Activated T-helper 9 cell treated with anti-CD3 and anti-CD28 coated beads, Interleukin-2, amount 50 U/mL, for 16 hours (primary cell): ENCODE results near the gene ANKRD13A.
"Not testable (repeated sequence)": the region's sequence is repeated elsewhere in the genome, so short reads cannot be mapped to it uniquely, and the experiment has no call there.

Source experiments
- DNase-seq: peaks from one replicate; pipeline ENCODE4 v3.0.0-alpha.2; 2020; ENCODE audit warnings: low read depth

Gene ANKRD13A

DNA sequence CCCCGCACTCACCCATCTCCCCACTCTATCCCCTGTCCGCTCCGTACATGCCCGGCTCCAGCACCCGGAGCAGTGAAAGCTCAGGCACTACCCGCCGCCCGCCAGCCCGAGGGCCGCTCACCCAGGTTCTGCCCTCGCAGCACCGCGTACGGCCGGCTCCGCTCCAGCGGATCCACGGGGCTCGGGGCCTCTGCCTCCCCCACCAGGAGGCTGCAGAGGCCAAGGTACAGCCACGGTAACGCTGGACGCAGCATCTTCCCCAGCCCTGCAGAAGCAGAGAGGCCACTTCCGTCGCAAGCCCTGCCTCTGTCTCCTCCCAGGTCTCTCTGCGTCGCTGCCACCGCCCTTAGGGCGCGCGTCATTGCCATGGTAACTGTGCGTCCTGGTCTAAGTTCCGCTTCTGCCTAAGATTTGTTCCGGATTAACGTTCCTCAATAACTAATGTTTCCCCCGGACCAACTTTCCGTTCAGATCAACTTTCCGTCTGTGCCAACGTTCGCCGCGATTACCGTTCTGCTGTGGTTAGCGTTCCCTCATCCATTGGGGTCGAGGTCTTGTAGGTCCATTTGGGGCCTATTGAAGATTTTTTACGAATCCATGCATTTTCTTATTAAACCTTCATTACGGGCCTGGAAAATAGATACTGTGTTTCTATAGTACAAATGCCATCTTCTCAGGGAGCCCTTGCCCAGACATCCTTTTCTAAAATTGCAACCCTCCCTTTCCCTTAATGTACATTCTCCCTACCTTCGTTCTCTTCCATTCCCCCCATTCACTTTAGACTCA lies 49.2 kb downstream of the ANKRD13A start, which contains the start of gene C12orf76:
C12orf76 (minus strand) TSS at position 281 of the 786 bp plus-strand sequence; CDS start at position 254, 27 bp downstream.
- DNase-seq: peak; percentile 81

DNA sequence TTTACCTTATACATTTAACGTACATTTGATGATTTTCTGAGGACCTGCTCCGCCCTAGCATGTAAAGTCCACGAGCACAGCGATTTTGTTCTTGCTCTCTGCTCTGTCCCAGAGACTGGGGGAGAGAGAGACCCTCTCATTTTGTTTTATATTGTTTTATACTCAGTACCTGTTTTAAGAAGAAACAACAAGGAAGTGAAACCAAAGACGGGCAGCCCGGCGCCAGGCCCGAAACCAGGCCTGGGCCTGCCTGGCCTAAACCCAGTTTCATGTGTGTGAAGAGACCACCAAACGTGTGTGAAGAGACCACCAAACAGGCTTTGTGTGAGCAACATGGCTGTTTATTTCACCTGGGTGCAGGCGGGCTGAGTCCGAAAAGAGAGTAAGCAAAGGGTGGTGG lies 49.8 kb downstream of the ANKRD13A start:
- not testable (repeated sequence) for DNase-seq

DNA sequence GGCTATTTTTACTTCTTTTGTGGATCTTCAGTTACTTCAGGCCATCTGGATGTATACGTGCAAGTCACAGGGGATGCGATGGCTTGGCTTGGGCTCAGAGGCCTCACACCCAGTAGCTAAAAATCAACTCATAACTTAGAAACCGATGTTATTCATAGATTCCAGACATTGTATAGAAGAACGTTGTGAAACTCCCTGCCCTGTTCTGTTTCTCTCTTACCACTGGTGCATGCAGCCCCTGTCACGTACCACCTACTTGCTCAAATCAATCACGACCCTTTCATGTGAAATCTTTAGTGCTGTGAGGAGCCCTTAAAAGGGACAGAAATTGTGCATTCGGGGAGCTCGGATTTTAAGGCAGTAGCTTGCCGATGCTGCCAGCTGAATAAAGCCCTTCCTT lies 50.4 kb downstream of the ANKRD13A start:
- not testable (repeated sequence) for DNase-seq

DNA sequence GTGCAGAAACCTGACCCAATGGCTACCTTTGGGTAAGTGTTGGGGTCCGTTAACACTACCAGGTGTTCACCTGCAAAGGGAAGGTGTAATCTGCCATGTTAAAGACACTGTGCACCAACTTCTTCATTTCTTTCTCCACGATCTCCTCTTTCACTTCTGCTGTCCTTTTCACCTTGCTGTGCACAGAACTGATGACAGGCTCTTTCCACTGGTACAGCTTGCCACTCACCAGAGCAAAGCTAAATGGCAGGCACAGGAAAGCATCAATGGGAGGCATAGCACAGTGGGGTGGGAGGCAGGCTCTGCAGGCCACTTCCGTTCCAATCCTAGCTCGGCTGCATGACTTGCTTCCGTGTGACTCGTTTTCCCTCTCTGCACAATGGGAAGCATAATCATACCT lies 51.7 kb downstream of the ANKRD13A start:
- no peak for DNase-seq

DNA sequence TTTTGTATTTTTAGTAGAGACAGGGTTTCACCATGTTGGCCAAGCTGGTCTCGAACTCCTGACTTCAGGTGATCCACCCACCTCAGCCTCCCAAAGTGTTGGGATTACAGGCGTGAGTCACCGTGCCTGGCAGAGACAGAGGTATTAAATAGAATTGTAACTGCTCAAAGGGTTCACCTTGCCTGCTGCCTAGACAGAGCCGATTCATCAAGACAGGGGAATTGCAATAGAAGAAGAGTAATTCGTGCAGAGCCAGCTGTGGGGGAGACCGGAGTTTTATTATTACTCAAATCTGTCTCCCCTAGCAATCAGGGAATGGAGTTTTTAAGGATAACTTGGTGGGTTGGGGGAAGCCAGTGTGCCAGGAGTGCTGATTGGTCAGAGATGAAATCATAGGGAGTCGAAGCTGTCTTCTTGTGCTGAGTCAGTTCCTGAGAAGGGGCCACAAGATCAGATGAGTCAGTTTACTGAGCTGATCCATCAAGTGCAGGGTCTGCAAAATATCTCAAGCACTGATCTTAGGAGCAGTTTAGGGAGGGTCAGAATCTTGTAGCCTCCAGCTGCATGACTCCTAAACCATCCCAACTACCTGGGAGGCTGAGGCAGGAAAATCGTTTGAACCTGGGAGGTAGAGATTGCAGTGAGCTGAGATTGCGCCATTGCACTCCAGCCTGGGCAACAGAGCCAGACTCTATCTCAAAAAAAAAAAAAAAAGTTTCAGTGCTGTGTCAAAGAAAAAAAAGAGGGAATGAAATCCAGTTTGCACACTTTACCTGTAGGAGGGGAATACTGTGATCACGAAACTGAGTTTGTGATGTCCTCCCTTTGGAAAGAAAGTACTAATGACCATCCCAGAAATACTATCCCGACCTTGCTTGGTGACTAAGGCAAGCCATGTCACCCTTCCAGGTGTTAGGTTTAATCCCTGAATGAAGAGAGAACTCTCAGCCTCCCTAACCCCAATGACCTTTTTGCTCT lies 56.4 kb downstream of the ANKRD13A start:
- peak; percentile 13 for DNase-seq

DNA sequence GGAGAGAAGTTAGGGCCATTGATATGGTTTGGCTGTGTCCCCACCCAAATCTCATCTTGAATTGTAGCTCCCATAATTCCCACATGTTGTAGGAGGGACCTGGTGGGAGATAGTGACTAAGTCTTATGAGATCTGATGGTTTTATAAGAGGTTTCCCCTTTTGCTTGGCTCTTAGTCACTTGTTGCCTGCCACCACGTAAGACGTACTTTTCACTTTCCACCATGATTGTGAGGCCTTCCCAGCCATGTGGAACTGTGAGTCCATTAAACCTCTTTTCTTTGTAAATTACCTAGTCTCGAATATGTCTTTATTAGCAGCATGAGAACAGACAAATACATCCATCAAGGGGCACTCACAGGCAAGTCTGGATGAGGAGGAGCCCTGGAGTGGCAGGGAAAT lies 57.4 kb downstream of the ANKRD13A start:
- not testable (repeated sequence) for DNase-seq

DNA sequence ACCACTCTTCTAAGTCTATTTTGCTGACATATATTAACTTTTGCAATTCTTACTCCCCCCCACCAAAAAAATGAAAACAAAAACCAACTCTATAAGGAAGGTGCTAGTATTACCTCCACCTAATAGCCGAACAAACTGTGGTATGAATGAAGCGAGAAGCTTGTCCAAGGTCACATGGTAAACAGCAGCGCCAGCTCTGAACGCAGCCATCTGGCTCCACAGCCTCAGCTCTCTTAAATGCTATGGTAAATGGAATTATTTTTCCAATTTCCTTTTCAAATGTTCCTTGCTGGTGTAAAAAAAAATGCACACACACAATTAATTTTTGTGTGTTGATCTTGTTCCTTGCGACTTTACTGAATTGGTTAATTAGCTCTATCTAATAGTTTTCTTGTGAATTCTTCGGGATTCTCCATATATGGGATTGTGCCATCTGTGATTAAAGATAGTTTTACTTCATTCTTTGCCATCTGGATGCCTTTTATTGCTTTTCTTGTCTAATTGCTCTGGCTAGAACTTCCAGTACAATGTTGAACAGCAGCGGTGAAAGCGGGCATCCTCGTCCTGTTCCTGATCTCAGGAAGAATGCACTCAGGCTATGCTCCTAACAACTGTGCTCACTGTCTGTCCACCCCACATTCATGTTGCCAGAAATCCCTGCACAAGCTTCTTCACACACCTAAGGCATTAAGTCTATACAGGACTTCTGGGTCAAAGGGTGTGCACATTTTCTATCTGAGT lies 59.8 kb downstream of the ANKRD13A start:
- no peak for DNase-seq

DNA sequence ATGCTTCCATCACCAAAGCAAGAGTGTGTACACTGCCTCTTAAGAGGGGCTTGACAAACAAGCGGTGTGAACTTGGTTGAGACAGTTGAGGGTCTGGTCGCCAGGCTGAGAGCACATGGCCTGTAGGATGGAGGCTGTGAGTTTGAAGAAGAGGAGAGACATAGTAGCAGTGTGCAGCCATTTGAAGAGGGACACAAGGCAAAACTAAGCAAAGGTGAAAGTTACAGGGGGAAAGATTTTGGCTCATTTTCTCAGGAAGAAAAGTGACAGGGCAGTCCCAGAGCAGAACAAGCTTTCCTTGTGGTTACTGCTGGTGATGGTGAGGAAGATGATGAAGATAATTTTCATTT lies 60.4 kb downstream of the ANKRD13A start:
- DNase-seq: no peak

DNA sequence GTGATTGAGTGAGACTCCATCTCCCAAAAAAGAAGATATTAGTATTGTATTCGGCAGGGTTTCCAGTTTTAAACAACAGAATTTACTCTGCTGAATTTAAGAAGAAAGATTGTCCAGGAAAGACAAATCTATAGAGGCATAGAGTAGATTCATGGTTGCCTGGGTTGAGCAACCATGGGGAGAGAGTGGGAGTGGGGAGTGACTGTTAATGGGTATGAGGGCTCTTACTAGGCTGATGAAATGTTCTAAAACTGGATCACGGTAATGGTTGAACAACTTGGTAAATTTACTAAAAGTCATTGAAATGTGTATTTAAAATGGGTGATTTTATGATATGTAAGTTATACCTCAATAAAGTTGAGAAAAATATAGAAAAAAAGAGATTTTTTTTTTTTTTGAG lies 63.0 kb downstream of the ANKRD13A start:
- no peak for DNase-seq

DNA sequence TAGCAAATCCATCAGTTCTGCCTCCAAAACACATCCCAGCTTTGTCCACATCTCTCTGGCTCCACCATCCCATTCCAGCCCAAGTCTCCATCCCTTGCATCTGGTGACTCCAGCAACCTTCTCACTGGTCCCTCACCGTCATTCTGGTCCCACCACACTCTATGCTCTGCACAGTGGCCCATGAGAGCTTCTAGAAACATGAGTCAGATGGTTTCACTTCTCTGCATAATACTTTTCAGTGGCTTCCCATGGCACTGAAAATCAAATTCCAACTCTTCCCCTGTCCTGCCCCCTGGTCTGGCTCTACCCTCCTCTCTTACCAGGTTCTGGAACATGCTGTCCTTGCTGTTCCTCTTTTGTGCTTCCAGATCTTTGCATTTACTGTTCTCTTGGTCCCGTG lies 66.3 kb downstream of the ANKRD13A start:
- DNase-seq: no peak

DNA sequence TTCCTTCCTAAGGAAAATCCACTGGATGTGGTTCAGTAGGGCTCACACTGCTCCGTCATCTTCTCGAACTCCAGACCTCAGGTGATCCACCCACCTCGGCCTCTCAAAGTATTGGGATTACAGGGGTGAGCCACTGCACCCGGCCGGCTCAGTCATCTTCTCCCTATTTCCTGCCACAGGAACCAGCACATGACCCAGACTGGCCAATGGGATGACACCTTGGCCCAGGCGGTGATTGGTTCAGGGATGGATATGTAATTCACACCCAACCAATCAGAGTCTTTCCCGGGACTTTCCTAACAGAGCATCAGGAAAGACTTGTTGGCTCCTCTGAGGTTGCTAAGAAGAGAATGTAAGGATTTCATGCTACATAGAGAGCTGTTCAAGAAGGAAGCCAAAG lies 68.3 kb downstream of the ANKRD13A start:
- DNase-seq: no peak

DNA sequence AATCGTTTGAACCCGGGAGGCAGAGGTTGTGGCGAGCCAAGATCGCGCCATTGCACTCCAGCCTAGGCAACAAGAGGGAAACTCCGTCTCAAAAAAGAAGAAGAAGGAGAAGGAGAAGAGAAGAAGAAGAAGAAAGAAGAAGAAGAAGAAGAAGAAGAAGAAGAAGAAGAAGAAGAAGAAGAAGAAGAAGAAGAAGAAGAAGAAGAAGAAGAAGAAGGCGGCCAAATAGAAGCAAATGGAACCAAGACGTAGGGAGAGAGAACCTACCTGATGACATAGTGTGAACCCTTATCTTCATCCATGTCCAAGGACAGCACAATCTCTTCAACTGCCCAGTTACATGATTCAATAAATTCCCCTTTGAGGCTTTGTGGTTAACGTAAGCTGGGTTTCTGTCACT lies 68.9 kb downstream of the ANKRD13A start:
- DNase-seq: not testable (repeated sequence)

DNA sequence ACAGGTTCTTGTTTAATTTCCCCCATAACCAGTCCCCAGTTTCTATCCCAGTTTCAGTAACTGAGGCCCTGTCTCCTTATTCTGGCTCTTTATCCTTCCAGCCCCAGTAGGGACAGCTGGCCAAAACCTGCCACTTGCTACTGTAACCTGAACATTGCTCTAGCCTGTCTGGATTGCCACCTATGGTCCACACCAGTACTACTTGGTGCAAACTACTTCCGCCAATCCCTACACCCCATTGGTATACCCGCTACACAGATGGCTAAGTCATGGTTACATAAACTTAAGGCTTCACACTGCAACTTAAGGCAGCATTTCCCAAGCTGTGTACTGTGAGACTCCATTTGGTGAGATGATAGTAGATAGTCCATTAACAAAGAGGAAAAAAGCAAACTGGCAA lies 69.4 kb downstream of the ANKRD13A start:
- no peak for DNase-seq

DNA sequence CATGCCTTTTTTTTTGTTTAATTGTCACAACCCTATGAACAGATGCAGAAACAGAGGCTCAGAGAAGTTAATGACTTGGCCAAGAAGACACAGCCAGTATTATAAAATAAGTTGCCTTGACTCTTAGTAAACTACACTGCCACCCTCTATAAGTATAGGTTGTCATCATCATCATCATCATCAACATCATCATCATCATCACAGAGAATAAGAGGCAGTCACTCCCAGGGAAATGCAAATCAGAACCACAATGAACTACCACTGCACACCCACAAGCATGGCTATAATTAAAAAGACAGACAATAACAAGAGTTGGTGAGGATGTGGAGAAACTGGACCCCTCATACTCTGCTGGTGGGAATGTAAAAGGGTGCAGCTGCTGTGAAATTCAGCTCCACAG lies 72.3 kb downstream of the ANKRD13A start:
- no peak for DNase-seq

DNA sequence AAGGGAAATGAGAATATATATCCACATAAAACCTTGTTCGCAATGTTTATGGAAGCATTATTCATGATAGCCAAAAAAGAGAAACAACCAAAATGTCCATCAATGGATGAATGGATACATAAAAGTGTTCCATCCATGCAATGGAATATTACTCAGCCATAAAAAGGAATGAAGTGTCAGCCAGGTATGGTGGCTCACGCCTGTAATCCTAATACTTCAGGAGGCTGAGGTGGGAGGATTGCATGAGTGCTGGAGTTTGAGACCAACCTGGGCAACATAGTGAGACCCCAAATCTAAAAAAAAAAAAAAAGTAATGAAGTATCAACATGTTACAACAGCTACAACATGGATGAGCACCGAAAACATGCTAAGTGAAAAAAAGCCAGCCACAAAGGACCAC lies 72.7 kb downstream of the ANKRD13A start:
- no peak for DNase-seq

DNA sequence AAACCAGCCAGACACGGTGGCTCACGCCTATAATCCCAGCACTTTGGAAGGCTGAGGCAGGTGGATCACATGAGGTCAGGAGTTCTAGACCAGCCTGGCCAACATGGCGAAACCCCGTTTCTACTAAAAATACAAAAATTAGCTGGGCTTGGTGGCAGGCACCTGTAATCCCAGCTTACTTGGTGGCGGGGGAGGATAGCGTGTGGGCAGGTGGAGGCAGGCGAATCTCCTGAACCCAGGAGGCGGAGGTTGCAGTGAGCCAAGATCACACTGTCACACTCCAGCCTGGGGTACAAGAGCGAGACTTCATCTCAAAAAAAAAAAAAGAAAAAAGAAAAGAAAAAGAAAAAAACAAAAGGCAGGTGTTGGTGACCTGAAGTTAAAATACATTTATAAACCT lies 73.4 kb downstream of the ANKRD13A start:
- not testable (repeated sequence) for DNase-seq

DNA sequence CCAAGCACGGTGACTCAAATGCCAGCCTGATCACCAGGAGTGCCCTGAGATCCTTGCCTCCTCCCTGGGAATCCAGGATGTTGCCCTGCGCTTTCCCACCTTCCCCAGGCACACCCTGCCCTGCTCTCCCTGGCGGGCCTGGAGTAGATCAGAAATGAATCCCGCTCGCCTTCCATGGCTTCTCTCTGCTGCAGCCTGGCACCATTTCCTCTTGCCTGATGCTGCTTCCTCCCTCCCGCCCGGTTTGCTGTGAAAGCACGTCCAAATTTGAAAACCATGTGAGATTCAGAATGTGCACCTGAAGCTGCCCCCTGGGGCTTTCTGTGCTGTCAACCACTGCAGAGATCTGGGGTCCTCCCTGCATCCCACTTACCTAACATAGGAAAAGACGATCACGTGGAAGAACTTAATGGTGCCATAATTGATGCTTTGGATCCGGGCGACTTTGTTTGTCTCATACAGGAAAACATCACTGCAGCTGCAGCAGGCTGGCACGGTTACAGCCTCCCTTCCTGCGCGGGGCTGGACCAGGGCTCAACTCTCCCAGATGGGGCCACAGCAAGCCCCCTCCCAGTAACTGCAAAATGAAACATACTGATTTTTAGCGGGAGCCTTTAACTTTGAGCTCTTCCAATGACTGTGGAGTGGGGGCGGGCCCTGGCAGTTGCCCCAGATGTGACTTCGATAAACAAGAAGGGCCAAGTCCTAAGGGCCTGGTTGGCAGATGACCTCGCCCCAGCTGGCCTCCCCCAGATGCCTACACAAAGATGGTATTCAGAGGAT lies 74.0 kb downstream of the ANKRD13A start:
- no peak for DNase-seq

DNA sequence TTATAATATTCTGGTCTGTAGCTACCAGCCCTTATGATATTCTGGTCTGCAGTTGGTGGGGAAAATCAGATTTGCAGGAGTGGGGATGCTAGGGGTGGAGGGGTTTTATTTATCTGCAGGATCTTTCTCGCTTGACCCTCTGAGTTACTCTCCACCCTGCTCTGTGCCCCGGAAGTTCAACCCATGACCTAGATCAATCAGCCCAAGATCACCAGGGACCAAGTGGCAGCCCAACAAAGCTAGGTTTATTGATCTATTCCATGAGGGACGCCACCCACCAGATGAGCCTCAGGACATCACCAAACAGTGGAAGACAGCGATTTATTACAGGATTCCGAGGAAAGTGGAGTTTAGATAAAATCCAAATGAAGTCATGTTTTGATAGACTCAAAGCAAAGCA lies 74.9 kb downstream of the ANKRD13A start:
- DNase-seq: no peak

DNA sequence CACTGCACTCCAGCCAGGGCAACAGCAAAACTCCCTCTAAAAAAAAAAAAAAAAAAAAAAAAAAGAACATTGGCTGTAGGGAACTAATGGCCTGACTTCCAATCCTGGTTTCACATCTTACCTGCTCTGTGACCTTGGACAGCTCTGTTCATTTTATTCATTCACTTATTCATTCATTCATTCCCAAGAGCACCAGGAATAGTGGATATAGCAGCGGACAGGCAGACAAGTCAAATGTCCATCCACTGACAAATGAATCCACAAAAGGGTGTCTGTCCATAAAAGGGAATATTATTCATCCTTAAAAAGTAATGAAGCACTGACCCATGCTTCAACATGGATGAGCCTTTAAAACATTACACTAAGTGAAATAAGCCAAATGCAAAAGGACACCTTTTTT lies 76.7 kb downstream of the ANKRD13A start:
- no peak for DNase-seq

DNA sequence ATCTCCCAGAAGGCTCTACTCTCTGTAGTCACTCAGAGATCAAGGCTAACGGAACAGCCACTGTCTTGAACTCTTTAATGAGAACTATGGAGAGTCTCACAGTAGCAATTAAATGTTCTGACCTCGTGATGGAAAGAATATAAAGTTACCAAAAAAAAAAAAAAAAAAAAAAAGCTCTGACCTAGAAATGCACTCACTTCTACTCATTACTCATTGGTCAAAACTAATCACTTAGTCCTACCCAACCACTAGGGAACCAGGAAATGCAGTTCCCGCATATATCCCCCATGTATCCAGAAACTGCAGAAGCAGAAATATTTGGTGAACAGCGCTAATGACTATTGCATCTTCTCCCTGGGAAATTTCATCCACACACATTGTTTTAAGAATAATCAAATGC lies 78.6 kb downstream of the ANKRD13A start:
- DNase-seq: no peak
